H1 (cell line): ENCODE measurements around the gene GALNT17.

ENCODE experiments used
- JUND ChIP-seq: IDR thresholded peaks from 2 replicates; pipeline ENCODE4 v1.6.1; 2011; ENCODE audit warnings: mild to moderate bottlenecking, improper control_type of control experiment, low read length
- SP1 ChIP-seq: IDR thresholded peaks from 2 replicates; pipeline ENCODE4 v1.6.1; 2011; ENCODE audit warnings: low read depth, low read length
- TEAD4 ChIP-seq: IDR thresholded peaks from 2 replicates; pipeline ENCODE4 v1.6.1; 2012; ENCODE audit warnings: low read depth, low read length, inconsistent platforms, mixed read lengths
- TF ChIP-seq, protein P1 (sequence below): IDR thresholded peaks from 2 replicates; pipeline ENCODE4 v1.6.1; 2011; ENCODE audit warnings: low read depth, mild to moderate bottlenecking, low read length; ENCODE audit not compliant: insufficient read depth
- TF ChIP-seq, protein P2 (sequence below): IDR thresholded peaks from 2 replicates; pipeline ENCODE4 v1.6.1; 2012; ENCODE audit warnings: inconsistent platforms
- TF ChIP-seq, protein P3 (sequence below), 3 experiments: IDR thresholded peaks; 1 replicate in 2 of 3; 2 replicates in 1 of 3; pipeline versions ENCODE4 v1.5.1 to v1.6.1; 2011; ENCODE audit warnings: low read length in 3 of 3, mild to moderate bottlenecking in 3 of 3, inconsistent platforms in 2 of 3, low read depth in 1 of 3, moderate library complexity in 1 of 3; ENCODE audit not compliant: insufficient read depth in 1 of 3; ENCODE audit errors: control extremely low read depth in 1 of 3

DNA sequence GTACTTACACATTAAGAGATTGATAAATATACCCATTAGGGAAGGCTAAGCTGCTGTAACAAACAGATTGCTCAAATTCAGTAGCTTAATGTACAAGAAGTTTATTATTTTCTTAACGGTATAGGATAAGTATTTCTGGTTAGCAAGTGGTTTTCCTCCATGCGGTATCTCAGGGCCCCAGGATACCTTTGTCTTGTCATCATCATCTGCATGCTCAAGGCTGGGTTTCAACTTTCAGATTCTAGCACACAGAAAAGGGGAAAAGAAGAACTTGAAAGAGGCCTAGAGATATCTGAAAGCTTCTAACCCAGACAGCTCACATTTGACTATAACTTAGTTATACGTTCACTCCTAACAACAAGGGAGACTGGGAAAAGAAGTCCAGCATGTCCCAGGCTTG is 11.8 kb upstream of the GALNT17 start:
- TF ChIP-seq, protein P1, sequence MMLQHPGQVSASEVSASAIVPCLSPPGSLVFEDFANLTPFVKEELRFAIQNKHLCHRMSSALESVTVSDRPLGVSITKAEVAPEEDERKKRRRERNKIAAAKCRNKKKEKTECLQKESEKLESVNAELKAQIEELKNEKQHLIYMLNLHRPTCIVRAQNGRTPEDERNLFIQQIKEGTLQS = no peak
- TF ChIP-seq TEAD4 (no peak), SP1 (no peak), JUND (no peak)
- TF ChIP-seq, protein P2, sequence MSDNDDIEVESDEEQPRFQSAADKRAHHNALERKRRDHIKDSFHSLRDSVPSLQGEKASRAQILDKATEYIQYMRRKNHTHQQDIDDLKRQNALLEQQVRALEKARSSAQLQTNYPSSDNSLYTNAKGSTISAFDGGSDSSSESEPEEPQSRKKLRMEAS = no peak
- TF ChIP-seq, protein P3, sequence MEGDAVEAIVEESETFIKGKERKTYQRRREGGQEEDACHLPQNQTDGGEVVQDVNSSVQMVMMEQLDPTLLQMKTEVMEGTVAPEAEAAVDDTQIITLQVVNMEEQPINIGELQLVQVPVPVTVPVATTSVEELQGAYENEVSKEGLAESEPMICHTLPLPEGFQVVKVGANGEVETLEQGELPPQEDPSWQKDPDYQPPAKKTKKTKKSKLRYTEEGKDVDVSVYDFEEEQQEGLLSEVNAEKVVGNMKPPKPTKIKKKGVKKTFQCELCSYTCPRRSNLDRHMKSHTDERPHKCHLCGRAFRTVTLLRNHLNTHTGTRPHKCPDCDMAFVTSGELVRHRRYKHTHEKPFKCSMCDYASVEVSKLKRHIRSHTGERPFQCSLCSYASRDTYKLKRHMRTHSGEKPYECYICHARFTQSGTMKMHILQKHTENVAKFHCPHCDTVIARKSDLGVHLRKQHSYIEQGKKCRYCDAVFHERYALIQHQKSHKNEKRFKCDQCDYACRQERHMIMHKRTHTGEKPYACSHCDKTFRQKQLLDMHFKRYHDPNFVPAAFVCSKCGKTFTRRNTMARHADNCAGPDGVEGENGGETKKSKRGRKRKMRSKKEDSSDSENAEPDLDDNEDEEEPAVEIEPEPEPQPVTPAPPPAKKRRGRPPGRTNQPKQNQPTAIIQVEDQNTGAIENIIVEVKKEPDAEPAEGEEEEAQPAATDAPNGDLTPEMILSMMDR (IDR thresholded peaks at IDR 0.05; ENCODE audit: control extremely low read depth in 1 of 3, insufficient read depth in 1 of 3, low read depth in 1 of 3, low read length in 3 of 3) = no peak
